ENCODE results near the gene SGSM2. TPM values are rescaled to one million over a fixed set of nuclear protein-coding genes. Genes with fewer than 3 reads are reported as not detected.

SGSM2 gene
- polyA plus RNA-seq, 1 donor = 50.0 TPM

- peaks cover 5% of the 10 kb centered on the region for H3K4me1 ChIP-seq (ENCODE audit: control insufficient read depth, insufficient read depth, low read length)
Observed at GRCh38 chr17:2385240-2386210, 48.2 kb downstream of the SGSM2 start.

GRCh38 chr17:2386400-2387085 is 49.2 kb downstream of the SGSM2 start:
- peak in 1 of 2 donors; percentile 44 for DNase-seq
- Histone ChIP-seq H3K27me3 (ENCODE audit: control insufficient read depth, insufficient read depth, low read length) (no peaks in the 10 kb centered on the region), H3K36me3 (ENCODE audit: control insufficient read depth, insufficient read depth, low read length) (peaks cover 35% of the 10 kb centered on the region), H3K27ac (ENCODE audit: low read length) (no peak overlapping the region), H3K4me1 (ENCODE audit: control insufficient read depth, insufficient read depth, low read length) (peaks cover 10% of the 10 kb centered on the region), H3K9me3 (ENCODE audit: control insufficient read depth, low read depth, low read length) (no peaks in the 10 kb centered on the region), H3K4me3 (ENCODE audit: low read length) (no peak overlapping the region)
- WGBS (ENCODE audit: insufficient coverage, low lambda C conversion rate) = no CpG with 5 or more reads among the region's 22 CpGs

More at GRCh38 chr17:2385240-2386210, 48.2 kb downstream of the SGSM2 start:
- no peaks in the 10 kb centered on the region for H3K9me3 ChIP-seq (ENCODE audit: control insufficient read depth, low read depth, low read length)
- no CpG with 5 or more reads among the region's 18 CpGs for WGBS (ENCODE audit: insufficient coverage, low lambda C conversion rate)
- no peaks in the 10 kb centered on the region for H3K27me3 ChIP-seq (ENCODE audit: control insufficient read depth, insufficient read depth, low read length)
- peaks cover 40% of the 10 kb centered on the region for H3K36me3 ChIP-seq (ENCODE audit: control insufficient read depth, insufficient read depth, low read length)
- H3K27ac ChIP-seq (ENCODE audit: low read length) = no peak overlapping the region
- no peak for DNase-seq
- no peak overlapping the region for H3K4me3 ChIP-seq (ENCODE audit: low read length)

GRCh38 chr17:2387086-2388019 is 50.1 kb downstream of the SGSM2 start:
- Histone ChIP-seq H3K9me3 (ENCODE audit: control insufficient read depth, low read depth, low read length) (no peaks in the 10 kb centered on the region), H3K36me3 (ENCODE audit: control insufficient read depth, insufficient read depth, low read length) (peaks cover 32% of the 10 kb centered on the region), H3K27ac (ENCODE audit: low read length) (no peak overlapping the region), H3K27me3 (ENCODE audit: control insufficient read depth, insufficient read depth, low read length) (no peaks in the 10 kb centered on the region), H3K4me1 (ENCODE audit: control insufficient read depth, insufficient read depth, low read length) (peaks cover 18% of the 10 kb centered on the region), H3K4me3 (ENCODE audit: low read length) (no peak overlapping the region)
- no peak for DNase-seq
- no CpG with 5 or more reads among the region's 41 CpGs for WGBS (ENCODE audit: insufficient coverage, low lambda C conversion rate)

GRCh38 chr17:2388020-2388682 is 50.9 kb downstream of the SGSM2 start:
- H3K36me3 ChIP-seq (ENCODE audit: control insufficient read depth, insufficient read depth, low read length) = peaks cover 32% of the 10 kb centered on the region
- WGBS (ENCODE audit: insufficient coverage, low lambda C conversion rate) = no CpG with 5 or more reads among the region's 21 CpGs
- H3K4me1 ChIP-seq (ENCODE audit: control insufficient read depth, insufficient read depth, low read length) = peaks cover 16% of the 10 kb centered on the region
- H3K9me3 ChIP-seq (ENCODE audit: control insufficient read depth, low read depth, low read length) = no peaks in the 10 kb centered on the region
- H3K27me3 ChIP-seq (ENCODE audit: control insufficient read depth, insufficient read depth, low read length) = no peaks in the 10 kb centered on the region
- no peak overlapping the region for H3K4me3 ChIP-seq (ENCODE audit: low read length)
- DNase-seq = no peak
- no peak overlapping the region for H3K27ac ChIP-seq (ENCODE audit: low read length)

- Histone ChIP-seq H3K27me3 (ENCODE audit: control insufficient read depth, insufficient read depth, low read length) (no peaks in the 10 kb centered on the region), H3K4me3 (ENCODE audit: low read length) (no peak overlapping the region), H3K36me3 (ENCODE audit: control insufficient read depth, insufficient read depth, low read length) (peaks cover 32% of the 10 kb centered on the region), H3K27ac (ENCODE audit: low read length) (no peak overlapping the region), H3K4me1 (ENCODE audit: control insufficient read depth, insufficient read depth, low read length) (peaks cover 13% of the 10 kb centered on the region), H3K9me3 (ENCODE audit: control insufficient read depth, low read depth, low read length) (no peaks in the 10 kb centered on the region)
- no peak for DNase-seq
- no CpG with 5 or more reads among the region's 15 CpGs for WGBS (ENCODE audit: insufficient coverage, low lambda C conversion rate)
Observed at GRCh38 chr17:2388683-2389055, 51.4 kb downstream of the SGSM2 start.

- H3K27me3 ChIP-seq (ENCODE audit: control insufficient read depth, insufficient read depth, low read length) = no peaks in the 10 kb centered on the region
- no peaks in the 10 kb centered on the region for H3K9me3 ChIP-seq (ENCODE audit: control insufficient read depth, low read depth, low read length)
- no CpG with 5 or more reads among the region's 12 CpGs for WGBS (ENCODE audit: insufficient coverage, low lambda C conversion rate)
- H3K4me3 ChIP-seq (ENCODE audit: low read length) = no peak overlapping the region
- peaks cover 25% of the 10 kb centered on the region for H3K4me1 ChIP-seq (ENCODE audit: control insufficient read depth, insufficient read depth, low read length)
- H3K36me3 ChIP-seq (ENCODE audit: control insufficient read depth, insufficient read depth, low read length) = peaks cover 30% of the 10 kb centered on the region
- no peak for DNase-seq
- no peak overlapping the region for H3K27ac ChIP-seq (ENCODE audit: low read length)
Observed at GRCh38 chr17:2390199-2390836, 53.0 kb downstream of the SGSM2 start.

GRCh38 chr17:2391597-2392251 is 54.4 kb downstream of the SGSM2 start:
- Histone ChIP-seq H3K4me1 (ENCODE audit: control insufficient read depth, insufficient read depth, low read length) (peaks cover 39% of the 10 kb centered on the region), H3K27ac (ENCODE audit: low read length) (peak overlapping the region; percentile 90), H3K9me3 (ENCODE audit: control insufficient read depth, low read depth, low read length) (no peaks in the 10 kb centered on the region), H3K27me3 (ENCODE audit: control insufficient read depth, insufficient read depth, low read length) (no peaks in the 10 kb centered on the region), H3K36me3 (ENCODE audit: control insufficient read depth, insufficient read depth, low read length) (peaks cover 19% of the 10 kb centered on the region), H3K4me3 (ENCODE audit: low read length) (peak overlapping the region; percentile 40)
- 87% methylated on average over 4 of the region's 18 CpGs for WGBS (ENCODE audit: insufficient coverage, low lambda C conversion rate)
- DNase-seq = peak in 1 of 2 donors; percentile 42

- DNase-seq = peak; percentile 94 to 97
- no CpG with 5 or more reads among the region's 83 CpGs for WGBS (ENCODE audit: insufficient coverage, low lambda C conversion rate)
- no peaks in the 10 kb centered on the region for H3K27me3 ChIP-seq (ENCODE audit: control insufficient read depth, insufficient read depth, low read length)
- H3K4me1 ChIP-seq (ENCODE audit: control insufficient read depth, insufficient read depth, low read length) = peaks cover 45% of the 10 kb centered on the region
- peak overlapping the region; percentile 71 for H3K4me3 ChIP-seq (ENCODE audit: low read length)
- no peaks in the 10 kb centered on the region for H3K9me3 ChIP-seq (ENCODE audit: control insufficient read depth, low read depth, low read length)
- peaks cover 11% of the 10 kb centered on the region for H3K36me3 ChIP-seq (ENCODE audit: control insufficient read depth, insufficient read depth, low read length)
- peak overlapping the region; percentile 95 for H3K27ac ChIP-seq (ENCODE audit: low read length)
Observed at GRCh38 chr17:2392252-2393173, 55.2 kb downstream of the SGSM2 start.

All from large intestine (tissue), 3 donors.